Measurements from ENCODE around the gene ASCC1.
A peak's percentile ranks its signal among the peaks of the same experiment; 100 is the strongest.
"Not testable (repeated sequence)": the region's sequence is repeated elsewhere in the genome, so short reads cannot be mapped to it uniquely, and the experiment has no call there.

Gene ASCC1, protein sequence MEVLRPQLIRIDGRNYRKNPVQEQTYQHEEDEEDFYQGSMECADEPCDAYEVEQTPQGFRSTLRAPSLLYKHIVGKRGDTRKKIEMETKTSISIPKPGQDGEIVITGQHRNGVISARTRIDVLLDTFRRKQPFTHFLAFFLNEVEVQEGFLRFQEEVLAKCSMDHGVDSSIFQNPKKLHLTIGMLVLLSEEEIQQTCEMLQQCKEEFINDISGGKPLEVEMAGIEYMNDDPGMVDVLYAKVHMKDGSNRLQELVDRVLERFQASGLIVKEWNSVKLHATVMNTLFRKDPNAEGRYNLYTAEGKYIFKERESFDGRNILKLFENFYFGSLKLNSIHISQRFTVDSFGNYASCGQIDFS

DNA sequence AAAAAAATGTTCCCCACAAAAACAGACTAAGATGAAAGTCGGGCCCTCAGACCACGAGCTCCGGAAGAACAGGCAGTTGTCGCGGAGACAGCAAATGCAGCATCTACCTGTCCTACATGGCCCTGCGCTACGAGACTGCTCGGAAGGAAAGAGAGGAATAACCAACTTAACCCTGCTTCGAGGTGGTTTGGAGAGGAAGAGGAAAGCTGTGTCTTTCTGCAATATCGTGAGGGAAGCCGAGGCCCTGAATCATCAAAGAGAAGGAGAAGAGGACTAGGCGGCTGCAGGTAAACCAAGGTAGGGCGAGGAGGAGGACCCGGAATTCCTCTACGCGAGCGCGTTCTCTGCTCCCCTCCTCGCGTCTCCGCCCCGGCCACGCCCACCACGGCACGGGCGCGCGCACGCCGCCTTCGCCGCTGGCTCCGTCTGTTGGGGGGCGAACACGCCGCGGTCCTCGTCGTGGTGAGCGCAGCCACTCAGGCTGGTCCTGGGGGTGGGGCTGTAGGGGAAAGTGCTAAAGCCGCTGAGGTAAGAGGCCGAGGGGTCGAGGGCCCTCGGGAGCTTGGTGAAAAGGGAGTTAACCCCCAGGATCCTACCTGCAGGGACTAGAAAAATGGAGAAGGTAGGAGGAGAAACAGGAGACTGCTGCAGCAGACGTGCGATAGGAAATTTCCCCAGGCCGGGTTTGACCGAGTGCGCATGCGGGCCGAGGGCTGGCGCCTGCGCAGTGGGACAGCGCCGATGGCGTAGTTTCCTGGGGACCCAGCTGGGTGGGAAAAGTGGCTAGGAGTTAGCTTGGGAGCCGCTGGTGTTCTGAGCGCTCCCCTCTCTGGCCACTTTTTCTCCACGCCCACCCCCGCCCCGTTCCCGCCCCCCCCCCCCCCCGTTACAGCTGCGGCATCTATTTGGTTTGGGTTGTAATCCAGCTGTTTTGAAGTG, at the start of gene ASCC1, which contains the start of gene ANAPC16:
Gene ASCC1 (minus strand): TSS at position 666 of the 939 bp plus-strand sequence. CDS start 2,978 bp downstream, outside the sequence.
Gene ANAPC16 (plus strand): TSS at position 402 of the 939 bp plus-strand sequence. CDS start 7,903 bp downstream, outside the sequence.
- peak; percentile 88 to 99 (median 96) for DNase-seq

DNA sequence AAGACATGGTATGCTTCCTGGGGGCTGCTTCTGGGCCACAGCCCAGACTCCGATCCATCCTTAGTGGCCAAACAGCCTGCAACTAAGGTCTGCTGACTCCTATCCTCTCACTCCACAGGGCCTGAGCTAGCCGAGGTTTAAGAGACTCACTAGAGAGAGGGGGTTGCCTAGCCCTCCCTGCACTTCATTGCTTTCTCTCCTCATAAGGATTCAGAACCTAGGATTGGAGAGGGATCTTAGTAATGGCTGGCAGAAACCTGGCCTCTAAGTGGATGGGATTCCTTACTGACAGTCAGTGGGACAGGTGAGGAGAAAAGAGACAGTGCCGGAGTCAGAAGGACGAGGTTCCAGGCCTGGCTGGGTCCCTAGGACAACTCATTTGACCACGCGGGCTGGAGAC, 49.4 kb upstream of the ASCC1 start:
- no peak for DNase-seq

DNA sequence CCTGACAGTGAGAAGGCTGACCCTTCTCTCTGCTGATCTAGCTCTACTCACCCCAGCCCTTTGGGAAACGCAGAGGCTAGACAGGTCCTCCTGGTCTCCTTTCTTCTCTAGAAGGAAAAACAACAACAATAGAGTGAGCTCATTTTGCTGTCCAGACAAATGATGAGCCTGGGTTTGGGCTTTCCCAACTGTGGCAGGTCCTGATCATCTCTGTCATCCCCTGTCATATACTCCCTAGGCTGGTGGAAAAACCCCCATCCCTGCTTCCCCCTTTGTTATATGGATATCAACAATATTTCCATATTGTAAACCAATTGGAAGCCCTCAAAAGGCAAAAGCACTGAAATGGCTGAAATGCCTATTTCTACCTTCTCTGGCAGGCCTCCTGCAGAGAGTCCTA, 48.5 kb upstream of the ASCC1 start:
- no peak for DNase-seq

DNA sequence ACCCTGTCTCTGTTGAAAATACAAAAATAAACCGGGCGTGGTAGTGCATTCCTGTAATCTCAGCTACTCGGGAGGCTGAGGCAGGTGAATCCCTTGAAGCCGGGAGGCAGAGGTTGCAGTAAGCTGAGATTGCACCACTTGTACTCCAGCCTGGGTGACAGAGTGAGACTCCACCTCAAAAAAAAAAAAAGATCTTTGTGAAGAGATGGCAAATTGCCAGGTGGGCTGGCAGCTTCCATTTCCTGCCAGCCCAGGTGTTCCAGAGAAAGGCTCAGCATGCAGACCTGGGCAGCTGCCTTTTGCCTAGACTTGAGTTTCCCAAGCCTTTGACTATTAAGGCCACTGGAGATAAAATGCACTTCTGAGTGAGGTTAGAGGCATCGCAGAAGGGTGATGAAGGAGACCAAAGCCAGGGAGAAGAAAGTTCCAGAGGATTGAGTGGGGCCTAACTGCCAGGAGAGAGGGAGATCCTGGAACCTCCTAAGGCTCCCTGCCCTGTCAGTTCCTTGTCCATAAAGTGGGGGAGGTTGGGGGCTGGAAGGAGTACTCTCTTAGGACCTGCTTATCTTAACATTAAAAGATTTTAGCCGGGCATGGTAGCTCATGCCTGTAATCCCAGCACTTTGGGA, 47.7 kb upstream of the ASCC1 start:
- peak in 5 of 6 experiments; percentile 44 to 80 (median 64) for DNase-seq

DNA sequence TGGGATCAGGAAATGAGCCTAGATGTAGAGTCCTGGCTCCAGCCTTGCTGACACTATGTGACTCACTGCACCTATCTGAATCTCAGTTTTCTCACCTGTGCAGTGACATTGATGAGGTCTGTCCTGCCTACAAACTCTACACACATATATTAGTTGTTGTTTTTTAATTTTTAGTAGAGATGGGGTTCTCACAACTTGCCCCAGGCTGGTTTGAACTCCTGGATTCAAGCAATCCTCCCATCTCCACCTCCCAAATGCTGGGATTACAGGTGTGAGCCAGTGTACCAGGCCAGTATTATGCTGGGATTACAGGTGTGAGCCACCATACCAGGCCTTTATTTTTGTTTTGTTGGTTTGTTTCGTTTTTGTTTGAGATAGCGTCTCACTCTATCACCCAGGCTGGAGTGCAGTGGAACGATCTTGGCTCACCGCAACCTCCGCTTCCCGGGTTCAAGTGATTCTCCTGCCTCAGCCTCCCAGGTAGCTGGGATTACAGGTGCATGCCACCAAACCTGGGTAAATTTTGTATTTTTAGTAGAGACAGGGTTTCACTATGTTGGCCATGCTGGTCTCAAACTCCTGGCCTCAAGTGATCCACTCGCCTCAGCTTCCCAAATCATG, 45.8 kb upstream of the ASCC1 start:
- DNase-seq, result no peak

DNA sequence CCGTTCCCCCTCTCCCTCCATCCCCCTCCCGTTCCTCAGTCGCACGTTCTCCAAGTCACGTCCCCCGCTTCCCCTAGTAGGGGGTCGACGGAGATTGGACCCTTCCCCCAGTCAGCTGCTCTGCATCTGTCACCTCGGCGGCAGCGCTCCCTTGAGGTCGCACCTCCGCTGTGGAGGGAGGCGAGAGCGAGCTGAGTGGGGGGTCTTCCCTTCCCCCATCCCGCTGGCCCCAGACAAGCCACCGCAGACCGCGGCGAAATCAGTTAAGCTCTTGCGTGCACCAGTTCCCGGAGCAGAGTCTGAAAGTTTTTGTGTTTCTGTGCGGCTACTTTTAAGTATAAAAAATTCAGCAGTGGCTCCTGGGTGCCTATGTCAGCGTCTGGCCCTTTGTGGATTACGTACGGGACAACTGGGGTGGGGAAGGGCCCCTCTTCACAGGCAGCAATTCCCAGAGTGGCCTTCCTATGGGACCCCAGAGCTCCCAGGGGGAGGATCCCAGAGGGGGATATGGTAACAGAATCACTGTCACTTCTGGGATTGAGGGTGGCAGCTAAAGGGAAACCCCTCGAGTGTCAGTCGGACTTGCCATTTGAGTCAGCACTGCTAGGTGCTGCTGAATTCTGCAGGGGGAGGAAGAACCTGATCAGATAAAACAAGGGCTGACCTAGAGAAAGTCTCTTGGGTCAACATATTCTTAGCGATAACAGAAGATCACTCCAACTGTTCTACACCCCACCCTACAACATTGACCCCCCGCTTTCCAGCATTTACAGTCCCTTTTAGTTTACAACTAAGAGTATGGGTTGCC, 45.1 kb upstream of the ASCC1 start:
- DNase-seq, result peak in 3 of 6 experiments; percentile 49 to 66 (median 66)

DNA sequence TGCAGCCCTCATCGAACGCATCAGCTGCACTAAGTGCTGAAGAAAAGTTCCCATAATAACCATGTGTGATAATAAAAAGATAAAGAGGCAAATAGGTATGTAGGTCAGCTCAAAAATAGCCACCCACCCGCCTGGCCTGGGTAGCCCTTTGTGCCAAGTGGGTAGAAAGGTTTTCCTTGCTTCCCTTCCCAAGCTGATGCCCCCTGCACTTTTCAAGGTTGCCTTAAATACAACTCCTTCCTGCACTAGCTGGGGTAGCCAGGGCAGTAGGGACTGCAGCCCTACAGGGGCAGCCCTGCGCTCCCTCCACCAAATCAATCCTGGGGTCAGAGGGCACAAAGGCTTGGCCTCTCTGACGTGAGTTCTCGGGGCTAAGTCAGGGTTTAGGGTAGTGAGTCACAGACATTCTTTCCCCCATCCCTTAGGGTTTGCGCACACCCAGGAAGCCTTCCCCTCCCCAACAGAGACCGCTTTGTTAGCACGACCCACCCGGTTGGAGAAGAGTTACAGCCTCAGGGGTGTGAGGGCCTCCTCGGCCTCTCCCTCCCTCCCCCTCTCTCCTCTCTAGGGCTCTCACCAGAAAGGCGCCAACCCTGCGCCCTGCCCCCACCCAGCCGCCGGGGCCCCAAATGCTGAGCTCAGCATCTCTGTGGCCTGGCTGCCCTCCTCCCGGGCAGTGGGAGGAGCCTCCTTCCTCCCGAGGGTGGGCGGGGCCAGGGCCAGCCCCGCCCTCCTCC, 44.3 kb upstream of the ASCC1 start:
- DNase-seq, result peak in 5 of 6 experiments; percentile 49 to 72 (median 66)

DNA sequence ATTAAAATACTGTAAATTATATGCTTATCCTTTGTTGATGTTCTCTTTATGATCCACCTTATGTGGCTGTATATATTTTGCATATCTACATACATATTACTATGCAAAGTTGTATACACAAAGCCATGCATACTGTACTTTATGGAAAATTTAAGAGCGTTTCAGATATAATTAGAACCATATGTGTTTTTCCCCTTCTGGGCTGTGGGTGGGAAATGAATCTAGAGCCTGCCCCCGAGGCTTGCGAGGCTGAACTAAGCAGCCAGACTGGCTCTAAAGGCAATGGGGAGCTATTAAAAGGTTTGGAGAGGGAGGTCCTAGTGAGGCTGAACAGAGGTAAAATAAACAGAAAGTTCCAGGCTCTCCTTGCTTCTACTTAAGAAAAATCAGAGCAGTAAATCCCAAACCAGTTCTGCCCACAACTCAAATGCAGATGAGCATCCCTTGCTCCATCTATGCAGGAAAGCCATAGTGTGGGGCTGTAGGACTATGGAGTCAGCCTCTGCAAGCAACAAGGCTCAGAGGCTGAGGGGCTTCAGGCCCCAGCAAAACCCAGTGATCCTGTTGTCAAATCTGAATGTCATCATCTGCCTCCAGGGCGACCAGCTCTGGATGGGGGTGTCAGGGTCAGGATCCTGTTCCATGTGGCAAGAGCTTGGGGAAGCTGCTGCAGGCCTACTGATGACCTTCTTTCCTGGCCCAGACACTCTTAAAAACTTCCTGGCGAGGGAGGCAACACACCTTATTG, 43.6 kb upstream of the ASCC1 start:
- no peak for DNase-seq

DNA sequence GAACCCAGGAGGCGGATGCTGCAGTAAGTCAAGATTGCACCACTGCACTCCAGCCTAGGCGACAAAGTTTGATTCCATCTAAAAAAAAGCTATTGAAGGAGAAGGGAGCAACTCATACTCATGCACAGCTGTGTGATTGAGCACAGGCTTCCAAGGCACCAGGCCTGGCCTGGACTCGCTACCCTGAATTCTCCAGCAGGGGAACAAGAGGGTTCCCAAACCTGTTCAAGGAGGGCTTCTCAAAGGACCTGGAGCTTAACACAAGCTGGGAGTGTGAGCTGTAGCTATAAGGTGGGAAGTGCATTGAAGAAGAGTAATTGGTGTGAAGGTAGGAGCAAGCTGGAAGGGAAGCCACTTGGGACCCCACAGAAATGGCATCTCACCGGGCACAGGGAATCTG, 42.5 kb upstream of the ASCC1 start:
- no peak for DNase-seq

DNA sequence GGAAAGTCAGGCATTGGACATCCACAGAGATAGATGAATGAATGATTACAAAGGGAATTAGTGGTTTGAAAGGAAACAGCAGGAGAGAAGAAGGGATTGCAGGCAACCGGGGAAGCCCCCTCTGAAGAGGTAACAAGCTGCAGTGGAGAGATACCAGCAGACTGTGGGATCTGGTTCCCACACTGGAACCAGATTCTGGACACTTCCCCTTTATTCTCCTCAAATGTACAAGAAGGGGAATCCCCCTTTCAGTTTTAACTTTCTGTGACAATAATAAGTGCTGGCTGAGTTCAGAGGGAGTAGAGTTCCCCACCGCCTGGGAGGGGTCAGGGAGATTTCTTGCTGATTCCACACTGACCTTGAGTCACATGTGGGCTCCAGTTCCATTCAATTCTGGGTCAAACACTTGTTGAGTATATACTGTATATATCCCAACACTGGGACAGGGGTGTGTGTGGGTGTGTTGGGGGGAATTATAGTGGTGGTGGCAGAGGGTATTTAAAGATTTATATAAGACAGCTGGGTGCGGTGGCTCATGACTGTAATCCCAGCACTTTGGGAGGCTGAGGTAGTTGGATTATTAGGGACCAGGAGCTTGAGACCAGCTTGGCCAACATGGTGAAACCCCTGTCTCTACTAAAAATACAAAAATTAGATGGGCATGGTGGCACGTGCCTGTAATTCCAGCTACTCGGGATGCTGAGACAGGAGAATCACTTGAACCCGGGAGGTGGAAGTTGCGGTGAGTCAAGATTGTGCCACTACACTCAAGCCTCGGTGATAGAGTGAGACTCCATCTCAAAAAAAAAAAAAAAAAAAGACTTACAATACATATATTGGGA, 41.2 kb upstream of the ASCC1 start:
- no peak for DNase-seq

DNA sequence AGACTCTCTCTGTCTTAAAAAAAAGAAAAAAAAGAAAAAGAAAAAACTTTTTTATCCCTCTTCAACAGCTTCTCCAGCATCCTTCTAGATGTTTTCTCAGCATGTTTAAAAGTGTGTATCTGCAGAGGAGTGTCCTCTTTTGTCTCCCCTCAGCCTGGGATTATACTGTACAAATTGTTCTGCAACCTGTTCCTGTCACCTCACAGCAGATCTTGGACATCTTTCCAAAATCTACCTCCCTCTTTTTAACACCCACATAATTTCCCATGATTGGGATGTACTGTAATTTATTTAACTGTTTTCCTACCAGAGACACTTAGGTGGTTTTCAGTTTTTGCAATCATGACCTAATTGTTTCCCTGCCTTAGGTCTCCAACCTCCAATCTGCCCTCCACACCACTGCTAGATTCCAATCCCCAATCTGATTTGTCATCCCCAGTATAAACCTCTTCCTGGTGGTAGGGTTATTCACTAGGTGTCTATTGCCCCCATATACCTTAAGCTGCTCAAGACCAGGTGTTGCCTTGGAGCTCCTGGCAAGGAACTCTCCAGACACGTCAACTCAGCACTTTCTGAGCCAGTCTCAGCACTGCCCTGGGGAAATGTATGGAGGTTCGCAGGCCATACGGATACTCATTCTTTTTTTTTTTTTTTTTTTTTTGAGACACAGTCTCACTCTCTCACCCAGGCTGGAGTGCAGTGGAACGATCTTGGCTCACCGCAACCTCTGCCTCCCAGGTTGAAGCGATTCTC, 40.1 kb upstream of the ASCC1 start:
- DNase-seq, result no peak

DNA sequence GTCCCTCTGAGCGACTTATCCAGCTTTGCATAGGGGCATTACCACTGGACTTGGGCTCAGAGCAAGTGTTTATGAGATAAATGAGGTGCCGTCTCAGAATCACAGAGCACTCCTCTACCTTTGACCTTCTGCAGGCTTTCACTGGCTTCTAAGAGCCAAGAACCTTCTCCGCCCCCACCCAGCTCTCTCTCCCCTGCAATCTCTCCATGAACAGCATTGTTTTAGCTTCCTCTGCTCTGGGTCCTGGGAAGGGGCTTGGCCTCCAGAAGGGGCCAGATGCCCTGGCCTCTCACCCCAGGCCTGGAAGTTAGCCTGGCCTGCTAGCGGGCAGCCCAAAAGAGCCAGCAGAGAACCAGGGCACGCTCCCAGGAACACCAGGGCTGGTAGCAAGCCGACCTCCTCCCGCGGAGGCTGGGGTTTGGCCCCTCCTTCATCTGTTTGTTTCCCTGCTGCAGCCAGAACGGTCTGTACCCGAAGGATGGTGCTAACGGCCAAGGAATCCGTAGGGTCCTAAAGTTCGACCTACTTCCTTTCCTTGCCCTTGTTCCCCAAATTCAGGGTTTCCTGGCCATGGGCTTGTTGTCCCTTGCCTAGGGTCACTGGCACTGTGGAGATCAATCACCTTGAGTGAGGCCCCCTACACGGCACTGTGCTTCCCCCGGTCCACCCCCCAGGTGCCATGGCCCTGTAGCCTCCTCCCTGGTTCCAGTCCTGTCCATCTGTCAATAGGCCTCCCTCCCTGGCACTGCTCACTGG, 38.9 kb upstream of the ASCC1 start:
- DNase-seq, result peak in 3 of 6 experiments; percentile 19 to 46 (median 37)

DNA sequence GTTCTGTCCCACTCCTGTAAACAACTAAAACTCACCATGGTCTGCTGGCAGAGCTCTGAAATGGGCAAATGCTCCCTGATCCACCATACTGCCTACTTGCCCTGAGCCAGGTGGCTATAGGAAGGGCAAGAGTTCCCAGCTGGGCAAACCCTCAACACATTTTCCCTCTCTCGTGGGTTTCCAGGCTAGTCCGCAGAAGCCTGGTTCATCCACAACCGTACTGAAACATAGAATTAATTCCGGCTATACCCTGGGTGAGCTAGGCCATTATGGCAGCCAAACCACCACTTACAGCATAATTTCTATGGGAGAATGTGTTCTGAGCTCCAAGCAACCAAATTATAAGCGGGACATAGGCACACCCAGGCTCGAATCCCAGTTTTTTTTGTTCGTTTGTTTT, 37.5 kb upstream of the ASCC1 start:
- DNase-seq, result no peak

DNA sequence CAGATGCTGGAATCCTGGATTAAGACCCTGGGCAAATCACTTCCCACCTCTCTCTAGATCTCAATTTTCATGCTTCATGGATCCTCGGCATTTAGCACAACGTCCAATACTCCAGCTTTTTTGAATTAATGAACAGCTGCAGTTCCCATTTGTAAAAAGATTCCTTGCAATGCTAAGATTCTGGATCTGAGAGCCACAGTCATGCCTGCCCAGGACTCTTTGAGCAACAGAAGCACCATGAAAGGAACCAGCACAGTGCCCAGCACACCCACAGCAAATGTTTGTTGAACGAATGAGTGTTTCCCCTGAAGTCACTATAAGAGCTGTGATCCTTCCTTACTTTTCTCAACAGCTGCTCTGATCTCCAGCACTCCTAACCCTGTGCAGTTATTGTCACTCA, 36.9 kb upstream of the ASCC1 start:
- no peak for DNase-seq

DNA sequence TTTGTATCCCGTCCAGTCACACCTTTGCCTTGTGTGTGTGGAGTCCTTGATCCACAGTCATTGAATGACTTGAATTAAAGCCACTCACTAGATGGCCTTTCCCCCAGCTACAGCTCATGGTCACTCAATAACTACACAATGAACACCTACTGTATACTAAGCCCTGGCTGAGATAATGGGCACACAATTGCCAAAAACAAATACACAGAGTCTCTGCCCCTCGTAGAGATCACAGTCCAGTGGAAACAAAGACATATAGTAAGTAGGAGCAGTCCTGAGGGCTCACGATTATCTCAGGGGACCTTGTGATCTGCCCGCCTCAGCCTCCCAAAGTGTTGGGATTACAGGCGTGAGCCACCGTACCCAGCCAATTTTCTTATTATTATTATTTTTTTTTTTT, 35.6 kb upstream of the ASCC1 start:
- DNase-seq, result no peak

DNA sequence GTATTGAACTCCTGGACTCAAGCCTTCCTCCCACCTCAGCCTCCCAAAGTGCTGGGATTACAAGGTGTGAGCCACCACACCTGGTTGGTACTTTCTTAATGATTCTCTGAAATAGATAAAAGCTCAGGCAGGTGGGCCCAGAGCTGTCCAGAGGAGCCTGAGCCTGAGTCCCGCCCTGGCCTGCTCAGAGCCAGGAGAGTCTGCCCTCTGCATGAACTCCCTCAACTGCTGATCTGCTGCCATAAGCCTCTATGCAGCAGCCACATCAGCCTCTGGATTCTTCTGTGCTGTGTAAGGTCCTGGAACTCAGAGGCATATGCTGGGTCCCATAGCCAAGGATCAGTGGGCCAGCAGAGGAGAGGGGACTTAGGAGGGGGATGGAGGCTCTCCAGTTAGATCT, 34.6 kb upstream of the ASCC1 start:
- DNase-seq, result no peak

DNA sequence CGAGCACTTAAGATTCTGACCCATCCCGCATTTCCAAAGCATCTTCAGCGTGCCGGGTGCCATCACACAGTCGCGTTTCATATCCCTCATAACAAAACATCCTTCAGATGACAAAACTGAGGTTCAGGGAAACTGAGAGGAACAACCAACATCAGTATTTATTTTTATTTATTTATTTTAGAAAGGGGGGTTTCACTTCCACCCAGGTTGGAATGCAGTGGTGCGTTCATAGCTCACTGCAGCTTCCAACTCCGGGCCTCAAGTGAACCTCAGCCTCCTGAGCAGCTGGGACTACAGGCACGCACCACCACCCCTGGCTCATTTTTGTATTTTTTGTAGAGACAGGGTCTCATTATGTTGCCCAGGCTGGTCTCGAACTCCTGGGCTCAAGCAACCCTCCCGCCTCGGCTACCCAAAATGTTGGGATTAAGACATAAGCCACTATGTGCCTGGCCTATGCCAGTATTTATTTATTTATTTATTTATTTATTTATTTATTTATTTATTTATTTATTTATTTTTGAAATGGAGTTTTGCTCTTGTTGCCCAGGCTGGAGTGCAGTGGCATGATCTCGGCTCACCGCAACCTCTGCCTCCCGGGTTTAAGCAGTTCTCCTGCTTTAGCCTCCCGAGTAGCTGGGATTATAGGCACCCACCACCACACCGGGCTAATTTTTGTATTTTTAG, 33.2 kb upstream of the ASCC1 start:
- not testable (repeated sequence) for DNase-seq
